ENCODE measurements around the gene MMAB. TPM values are rescaled to one million over a fixed set of nuclear protein-coding genes. Genes with fewer than 3 reads are reported as not detected.

MMAB gene
- 11.9 and 17.4 TPM in 2 replicates for polyA plus RNA-seq

GRCh38 chr12:109573029-109573913 lies at the start of gene MMAB, which contains the start of gene MVK:
TSS of gene MMAB (minus strand) at chr12:109573504. CDS start at chr12:109573480, 24 bp downstream.
TSS of gene MVK (plus strand) at chr12:109573794. CDS start at chr12:109574823, 1,029 bp downstream.

Other genes starting within 250 kb of the MMAB start
- gene MYO1H, start 225.6 kb downstream of the MMAB start, polyA plus RNA-seq, result not detected in 2 replicates
- gene KCTD10, start 96.2 kb downstream of the MMAB start, polyA plus RNA-seq, result 8.3 and 8.8 TPM in 2 replicates
- gene UBE3B, start 95.9 kb downstream of the MMAB start, polyA plus RNA-seq, result 9.9 and 16.1 TPM in 2 replicates
- gene MVK, start 290 bp upstream of the MMAB start, polyA plus RNA-seq, result 1.4 and 2.7 TPM in 2 replicates
- 45.3 and 72.9 TPM in 2 replicates for gene FAM222A, start 140.3 kb upstream of the MMAB start, polyA plus RNA-seq